Stimulated activated naive CD8-positive, alpha-beta T cell treated with anti-CD3 and anti-CD28 coated beads, Interleukin-15, Interleukin-2, amounts not matched to agents 100 ng/mL and 50 ng/mL, for 24 hours (primary cell): ENCODE data around the gene CCDC171.

Experiments used
- H3K27ac Mint-ChIP-seq: one replicate; pipeline ENCODE4 v1.8.0; 2021; ENCODE audit warnings: mild to moderate bottlenecking, mixed read lengths
- H3K27me3 Mint-ChIP-seq: one replicate; pipeline ENCODE4 v1.8.0; 2021; ENCODE audit warnings: mixed read lengths
- H3K36me3 Mint-ChIP-seq: one replicate; pipeline ENCODE4 v1.8.0; 2021; ENCODE audit warnings: low read depth, mixed read lengths
- H3K4me1 Mint-ChIP-seq: one replicate; pipeline ENCODE4 v1.8.0; 2021; ENCODE audit warnings: low read depth, mixed read lengths
- H3K4me3 Mint-ChIP-seq: one replicate; pipeline ENCODE4 v1.8.0; 2021; ENCODE audit warnings: mild to moderate bottlenecking, mixed read lengths
- H3K9me3 Mint-ChIP-seq: one replicate; pipeline ENCODE4 v1.8.0; 2021; ENCODE audit warnings: mixed read lengths

The CCDC171 gene

DNA sequence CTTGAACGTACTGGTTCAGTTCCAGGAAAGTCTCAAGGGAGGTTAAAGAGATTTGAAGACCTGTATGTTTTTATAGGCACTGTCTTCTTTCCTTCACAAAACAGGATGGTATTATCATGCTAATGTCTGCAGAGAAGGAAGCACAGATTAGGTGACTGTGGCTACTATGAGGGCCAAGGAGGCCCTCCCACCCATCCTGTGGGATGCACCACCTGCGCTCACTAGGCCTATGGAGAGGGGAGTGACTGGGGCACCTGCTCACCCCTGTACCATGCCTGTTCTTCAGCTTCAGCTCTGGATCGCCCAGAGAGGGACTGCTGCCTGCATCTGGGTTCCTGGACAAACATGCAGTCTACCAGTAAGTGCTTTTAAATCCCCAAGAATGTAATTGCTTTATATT is 469.4 kb downstream of the CCDC171 start:
- Mint-ChIP-seq H3K27ac (no peak overlapping the region), H3K36me3 (no peaks in the 10 kb centered on the region), H3K9me3 (peaks cover 5% of the 10 kb centered on the region), H3K27me3 (no peaks in the 10 kb centered on the region), H3K4me3 (no peak overlapping the region), H3K4me1 (no peaks in the 10 kb centered on the region)

DNA sequence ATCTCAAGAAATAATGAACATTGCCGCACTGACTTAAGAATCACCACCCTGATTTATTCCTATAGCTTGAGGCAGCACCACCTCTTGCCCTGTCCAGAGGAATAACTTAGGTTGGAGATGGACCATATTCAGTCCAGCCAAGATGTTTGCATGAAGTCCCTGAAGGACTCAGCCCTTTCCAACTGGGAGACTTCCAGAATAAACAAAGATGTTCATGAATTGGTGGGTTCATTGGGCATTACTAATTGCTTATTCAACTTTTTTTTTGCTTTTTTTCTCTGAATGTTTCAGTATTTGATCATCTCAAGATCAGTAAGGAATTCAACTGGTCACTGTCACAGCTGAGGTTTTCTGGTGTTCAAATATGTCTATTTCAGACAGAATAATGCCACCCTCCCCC is 470.6 kb downstream of the CCDC171 start:
- Mint-ChIP-seq H3K36me3 (no peaks in the 10 kb centered on the region), H3K4me1 (no peaks in the 10 kb centered on the region), H3K27ac (no peak overlapping the region), H3K9me3 (peaks cover 5% of the 10 kb centered on the region), H3K27me3 (no peaks in the 10 kb centered on the region), H3K4me3 (no peak overlapping the region)
